ENCODE data around the gene BAX.

- TF ChIP-seq EZH2 (IDR thresholded peaks at IDR 0.05; ENCODE audit: insufficient read depth, low read length) (no peak), CTCF (IDR thresholded peaks at IDR 0.05; ENCODE audit: insufficient read depth, low read depth, low read length) (no peak)
Observed at GRCh38 chr19:48928164-48929025, 26.3 kb upstream of the BAX start.

Data from astrocyte (in vitro differentiated cells and primary cell).